Airway epithelial cell (primary cell): ENCODE results near the gene CDKN2C. TPM values are rescaled to one million over a fixed set of nuclear protein-coding genes. Genes with fewer than 3 reads are reported as not detected.

Source experiments
- total RNA-seq: library from RNA; depleted of rRNA; stranded (reverse); fragments of >200 nt; gene quantifications from 2 replicates; pipeline ENCODE4 v1.2.3, GENCODE V29; 2015

Gene CDKN2C
- total RNA-seq: 4.5 and 6.4 TPM in 2 replicates

DNA sequence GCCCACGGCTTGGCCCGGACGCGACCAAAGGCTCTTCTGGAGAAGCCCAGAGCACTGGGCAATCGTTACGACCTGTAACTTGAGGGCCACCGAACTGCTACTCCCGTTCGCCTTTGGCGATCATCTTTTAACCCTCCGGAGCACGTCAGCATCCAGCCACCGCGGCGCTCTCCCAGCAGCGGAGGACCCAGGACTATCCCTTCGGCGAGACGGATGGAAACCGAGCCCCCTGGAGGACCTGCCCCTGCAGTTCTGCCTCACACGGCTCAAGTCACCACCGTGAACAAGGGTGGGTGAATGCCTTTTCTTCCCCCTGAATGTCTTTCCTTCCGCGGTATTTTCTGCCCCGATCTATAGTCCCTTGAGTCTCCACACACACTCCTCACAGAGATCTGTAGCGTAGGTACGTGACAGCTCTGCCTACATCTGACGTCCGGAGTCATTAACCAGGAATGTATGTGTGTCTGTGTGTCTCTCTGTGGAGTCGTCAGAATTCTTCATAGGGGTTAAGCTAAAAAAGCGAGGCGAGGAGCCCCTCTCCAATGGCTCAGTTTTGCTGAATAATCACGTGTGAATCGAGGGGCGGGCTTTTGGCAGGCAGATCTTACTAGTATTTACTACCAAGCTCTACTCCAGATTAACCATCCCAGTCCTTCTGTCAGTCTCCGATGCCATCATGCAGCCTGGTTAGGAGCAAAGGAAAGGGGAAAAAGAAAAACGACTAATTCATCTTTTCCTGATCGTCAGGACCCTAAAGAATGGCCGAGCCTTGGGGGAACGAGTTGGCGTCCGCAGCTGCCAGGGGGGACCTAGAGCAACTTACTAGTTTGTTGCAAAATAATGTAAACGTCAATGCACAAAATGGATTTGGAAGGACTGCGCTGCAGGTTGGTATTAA lies at the start of gene CDKN2C:
CDKN2C (plus strand) TSS at position 635 of the 898 bp plus-strand sequence; CDS start at position 759, 124 bp downstream.

DNA sequence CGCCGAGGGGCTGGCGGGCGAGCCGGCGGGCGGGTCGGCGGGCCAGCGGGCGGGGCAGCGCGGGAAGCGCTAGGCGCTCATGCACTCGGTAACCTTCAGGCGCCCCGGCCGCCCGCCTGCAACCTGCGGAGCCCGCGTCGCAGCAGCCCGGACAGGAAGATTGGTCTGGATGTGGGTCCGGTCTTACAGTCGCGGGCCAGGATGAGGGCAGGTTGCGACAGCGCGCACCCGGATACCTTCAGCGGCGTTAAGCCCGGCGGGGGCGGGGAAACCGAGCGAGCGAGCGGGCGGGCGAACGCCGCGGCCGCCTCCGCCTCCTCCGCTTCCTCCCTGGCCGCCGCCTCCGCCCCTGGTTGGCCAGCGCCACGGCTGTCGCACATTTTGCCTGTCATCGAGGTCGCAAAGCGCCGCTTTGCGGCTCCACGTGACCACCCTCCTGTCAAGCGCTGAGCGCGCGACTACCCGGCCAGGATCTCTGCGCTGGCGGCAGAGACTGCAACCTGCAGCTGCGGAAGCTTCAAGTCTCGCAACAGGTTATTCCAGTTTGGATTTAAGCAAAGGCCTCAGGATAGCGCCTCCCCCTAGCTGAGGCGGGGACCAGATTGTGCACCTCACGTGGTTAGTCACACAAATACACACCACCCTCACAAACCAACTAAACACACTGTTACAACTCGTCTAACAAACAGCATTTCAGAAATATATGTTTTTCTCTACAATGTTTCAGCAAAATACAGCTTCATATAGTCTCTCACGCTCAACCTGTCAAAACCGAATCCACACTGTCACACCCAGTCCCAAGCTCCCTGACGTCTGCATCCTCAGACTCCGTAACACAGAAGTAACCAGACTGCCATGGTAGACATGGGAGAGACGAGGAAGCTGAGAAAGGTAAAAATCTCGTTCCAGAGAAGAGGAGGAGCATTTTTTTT lies 9.9 kb upstream of the CDKN2C start, which contains the start of gene FAF1:
FAF1 (minus strand) TSS at position 355 of the 932 bp plus-strand sequence. CDS start 456 bp downstream, outside the sequence.

Other genes starting within 250 kb of the CDKN2C start
- gene FAF1, start 10.0 kb upstream of the CDKN2C start, total RNA-seq: 39.5 and 47.6 TPM in 2 replicates
- not detected in 2 replicates for gene C1orf185, start 132.0 kb downstream of the CDKN2C start, total RNA-seq